Measurements from ENCODE around the gene SKA1.
"Not testable (repeated sequence)": the region's sequence is repeated elsewhere in the genome, so short reads cannot be mapped to it uniquely, and the experiment has no call there.

SKA1 gene

GRCh38 chr18:50396005-50396660 lies 21.3 kb downstream of the SKA1 start:
- DNase-seq = no peak

GRCh38 chr18:50397023-50397422 lies 22.2 kb downstream of the SKA1 start:
- DNase-seq = no peak

GRCh38 chr18:50398099-50398498 lies 23.3 kb downstream of the SKA1 start:
- no peak for DNase-seq

DNA sequence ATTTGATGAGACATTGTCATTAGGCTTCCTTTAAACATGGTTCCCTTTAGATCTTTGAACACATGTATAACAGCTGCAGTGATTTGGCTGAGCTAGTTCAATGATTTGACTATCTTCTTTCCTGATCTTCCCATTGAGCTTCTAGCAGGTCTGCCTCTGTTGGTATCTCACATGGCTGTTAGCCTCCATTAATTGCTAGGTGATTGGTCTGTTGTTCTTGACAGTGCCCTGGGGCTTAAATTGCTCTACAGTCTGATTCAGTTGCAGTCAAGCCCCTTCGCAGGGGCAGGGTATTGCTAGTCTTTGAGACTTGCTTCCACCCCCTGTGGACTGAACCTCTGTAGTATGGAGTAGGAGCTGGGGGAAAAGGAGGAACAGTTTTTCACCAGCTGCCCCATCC lies 24.1 kb downstream of the SKA1 start:
- no peak for DNase-seq

DNA sequence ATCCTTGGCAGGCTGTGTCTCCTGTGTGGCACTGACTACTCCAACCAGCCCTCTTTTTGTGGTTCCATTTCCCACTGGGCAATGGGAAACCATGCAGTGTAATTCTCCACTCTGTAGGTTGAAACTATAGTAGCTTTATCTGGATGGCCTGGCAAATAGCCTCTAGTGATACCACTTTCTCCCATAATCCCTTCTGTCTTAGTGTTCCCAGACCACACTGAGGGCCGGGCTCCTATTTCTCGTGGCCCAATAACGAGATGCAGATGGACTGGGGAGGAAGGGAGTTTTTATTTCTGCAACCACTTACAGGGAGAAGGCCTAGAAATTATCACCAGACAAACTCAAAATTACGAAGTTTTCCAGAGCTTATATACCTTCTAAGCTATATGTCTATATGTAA lies 24.7 kb downstream of the SKA1 start:
- no peak for DNase-seq

DNA sequence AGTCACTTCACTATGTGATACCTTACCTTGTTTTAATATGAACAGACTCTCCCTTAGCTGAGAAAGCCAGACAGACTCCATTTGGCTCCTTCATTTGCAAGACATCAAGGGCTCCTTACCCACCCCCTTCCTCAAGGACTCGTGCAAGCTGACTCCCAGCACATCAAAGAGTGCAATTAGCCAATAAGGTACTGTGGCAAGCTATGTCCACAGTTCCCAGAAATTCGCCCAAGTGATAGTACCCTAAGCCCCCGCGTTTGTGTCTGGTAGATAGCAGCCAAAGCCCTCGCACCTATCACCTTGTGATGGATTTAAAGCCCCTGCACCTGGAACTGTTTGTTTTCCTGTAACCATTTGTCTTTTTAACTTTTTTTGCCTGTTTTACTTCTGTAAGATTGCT lies 25.6 kb downstream of the SKA1 start:
- not testable (repeated sequence) for DNase-seq

- no peak for DNase-seq
These were observed 26.4 kb downstream of the SKA1 start for GRCh38 chr18:50401295-50401694.

- DNase-seq = peak; percentile 15
These were observed 27.0 kb downstream of the SKA1 start for GRCh38 chr18:50401888-50402287.

DNA sequence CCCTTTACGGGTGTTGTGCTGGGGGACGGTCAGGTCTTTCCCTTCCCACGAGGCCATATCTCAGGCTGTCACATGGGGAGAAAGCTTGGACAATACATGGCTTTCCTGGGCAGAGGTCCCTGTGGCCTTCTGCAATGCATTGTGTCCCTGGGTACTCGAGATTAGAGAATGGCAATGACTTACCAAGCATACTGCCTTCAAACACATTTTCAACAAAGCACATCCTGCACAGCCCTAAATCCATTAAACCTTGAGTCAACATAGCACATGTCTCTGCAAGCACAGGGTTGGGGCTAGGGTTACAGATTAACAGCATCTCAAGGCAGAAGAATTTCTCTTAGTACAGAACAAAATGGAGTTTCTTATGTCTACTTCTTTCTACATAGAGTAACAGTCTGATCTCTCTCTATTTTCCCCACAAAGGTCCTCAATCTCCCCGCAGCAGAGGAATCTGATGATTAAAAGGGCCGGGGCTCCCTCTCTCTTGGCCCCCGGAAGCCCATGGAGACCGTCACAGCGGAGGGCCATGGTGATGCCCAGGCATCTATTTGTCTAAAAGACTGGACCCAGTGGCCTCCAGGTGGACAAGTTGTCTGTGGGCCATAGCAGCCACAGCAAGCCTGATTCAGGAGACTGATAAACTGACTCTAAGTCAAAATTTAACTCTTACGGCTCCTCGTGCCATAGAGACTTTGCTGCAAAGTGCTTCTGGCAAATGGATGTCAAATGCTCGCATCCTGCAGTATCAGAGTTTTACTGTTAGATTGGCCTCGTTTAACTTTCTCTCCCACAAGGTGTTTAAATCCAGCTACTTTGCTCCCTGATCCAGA lies 30.1 kb downstream of the SKA1 start:
- DNase-seq = not testable (repeated sequence)

DNA sequence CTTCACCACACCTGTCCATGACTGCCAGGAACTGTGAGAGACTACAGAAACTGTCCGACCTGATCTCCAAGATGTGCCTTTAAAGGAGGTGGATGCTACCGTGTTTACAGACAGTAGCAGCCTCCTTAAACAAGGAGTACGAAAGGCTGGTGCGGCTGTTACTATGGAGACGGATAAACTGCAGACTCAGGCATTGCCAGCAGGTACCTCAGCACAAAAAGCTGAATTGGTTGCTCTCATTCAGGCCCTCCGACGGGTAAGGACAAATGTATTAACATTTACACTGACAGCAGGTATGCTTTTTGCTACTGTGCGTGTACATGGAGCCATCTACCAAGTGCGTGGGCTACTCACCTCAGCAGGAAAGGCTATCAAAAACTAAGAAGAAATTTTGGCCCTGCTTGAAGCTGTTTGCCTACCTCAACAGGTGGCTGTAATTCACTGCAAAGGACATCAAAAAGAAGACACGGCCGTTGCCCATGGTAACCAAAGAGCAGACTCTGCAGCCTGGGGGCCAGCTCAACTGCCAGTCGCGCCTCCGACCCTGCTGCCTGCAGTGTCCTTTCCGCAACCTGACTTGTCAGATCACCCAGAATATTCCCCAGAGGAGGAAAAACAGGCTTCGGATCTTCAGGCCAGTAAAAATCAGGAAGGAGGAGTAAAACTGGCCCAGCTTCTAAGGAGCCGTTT lies 30.9 kb downstream of the SKA1 start:
- DNase-seq = no peak

DNA sequence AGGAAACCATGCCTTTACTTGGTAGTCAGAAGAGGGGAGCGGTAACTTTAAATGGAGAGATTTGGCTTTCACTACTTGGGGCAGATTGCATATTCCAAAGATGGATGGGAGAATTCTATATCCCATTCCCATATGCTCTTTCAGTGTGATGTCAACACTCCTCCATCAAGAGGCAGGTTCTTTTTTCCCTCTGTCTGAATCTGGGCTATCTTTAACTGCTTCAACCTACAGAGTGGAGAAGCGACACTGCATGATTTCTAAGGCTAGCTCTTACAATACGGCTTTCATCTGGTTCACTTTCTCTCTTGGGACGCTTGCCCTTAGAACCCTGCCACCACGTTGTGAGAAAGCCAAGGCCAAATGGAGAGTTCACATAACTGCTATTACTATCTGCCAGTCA lies 34.4 kb downstream of the SKA1 start:
- no peak for DNase-seq

DNA sequence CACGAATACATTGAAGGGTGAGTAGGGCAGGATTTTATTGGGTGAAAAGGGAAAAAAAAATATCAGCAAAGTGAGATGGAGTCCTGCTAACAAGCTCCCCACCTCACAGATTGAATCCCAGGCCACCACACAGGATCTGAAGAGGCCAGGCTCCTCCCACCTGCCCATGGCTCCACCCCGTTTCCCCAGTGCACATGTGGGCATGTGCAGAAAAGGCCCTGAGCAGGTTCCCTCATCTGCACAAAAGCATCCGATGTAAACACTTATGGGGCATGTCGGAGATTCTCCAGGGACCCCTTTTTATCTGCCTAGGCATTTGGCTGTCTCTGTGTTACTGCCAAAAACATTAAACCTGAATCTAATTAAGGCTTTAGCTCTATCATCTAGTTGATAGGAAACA lies 35.2 kb downstream of the SKA1 start:
- DNase-seq = no peak

GRCh38 chr18:50410894-50411293 lies 36.0 kb downstream of the SKA1 start:
- DNase-seq = peak; percentile 9

DNA sequence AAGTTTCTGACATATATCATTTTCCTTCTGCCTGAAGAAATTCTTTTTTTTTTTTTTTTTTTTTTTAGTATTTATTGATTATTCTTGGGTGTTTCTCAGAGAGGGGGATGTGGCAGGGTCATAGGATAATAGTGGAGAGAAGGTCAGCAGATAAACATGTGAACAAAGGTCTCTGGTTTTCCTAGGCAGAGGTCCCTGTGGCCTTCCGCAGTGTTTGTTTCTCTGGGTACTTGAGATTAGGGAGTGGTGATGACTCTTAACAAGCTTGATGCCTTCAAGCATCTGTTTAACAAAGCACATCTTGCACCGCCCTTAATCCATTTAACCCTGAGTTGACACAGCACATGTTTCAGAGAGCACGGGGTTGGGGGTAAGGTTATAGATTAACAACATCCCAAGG lies 42.0 kb downstream of the SKA1 start:
- DNase-seq = not testable (repeated sequence)

GRCh38 chr18:50417705-50418104 lies 42.9 kb downstream of the SKA1 start:
- not testable (repeated sequence) for DNase-seq

DNA sequence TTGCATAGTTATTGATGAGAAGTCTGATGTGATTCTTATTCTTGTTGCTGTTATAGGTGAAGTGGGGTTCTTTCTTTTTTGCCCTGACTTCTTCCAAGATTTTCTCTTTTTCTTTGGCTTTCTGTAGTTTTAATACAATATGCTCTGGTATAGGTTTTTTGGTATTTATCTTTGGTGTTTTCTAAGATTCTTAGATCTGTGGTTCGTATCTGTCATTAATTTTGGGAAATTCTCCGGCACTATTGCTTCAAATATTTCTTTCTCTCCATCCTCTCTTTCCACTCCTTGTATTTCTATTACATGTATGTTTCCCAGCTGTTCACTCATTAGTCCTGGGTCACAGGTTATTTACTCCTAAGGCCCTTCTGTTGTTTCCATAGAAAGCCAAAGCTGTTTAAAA lies 43.8 kb downstream of the SKA1 start:
- no peak for DNase-seq

- no peak for DNase-seq
These were observed 47.5 kb downstream of the SKA1 start for GRCh38 chr18:50422286-50422898.

DNA sequence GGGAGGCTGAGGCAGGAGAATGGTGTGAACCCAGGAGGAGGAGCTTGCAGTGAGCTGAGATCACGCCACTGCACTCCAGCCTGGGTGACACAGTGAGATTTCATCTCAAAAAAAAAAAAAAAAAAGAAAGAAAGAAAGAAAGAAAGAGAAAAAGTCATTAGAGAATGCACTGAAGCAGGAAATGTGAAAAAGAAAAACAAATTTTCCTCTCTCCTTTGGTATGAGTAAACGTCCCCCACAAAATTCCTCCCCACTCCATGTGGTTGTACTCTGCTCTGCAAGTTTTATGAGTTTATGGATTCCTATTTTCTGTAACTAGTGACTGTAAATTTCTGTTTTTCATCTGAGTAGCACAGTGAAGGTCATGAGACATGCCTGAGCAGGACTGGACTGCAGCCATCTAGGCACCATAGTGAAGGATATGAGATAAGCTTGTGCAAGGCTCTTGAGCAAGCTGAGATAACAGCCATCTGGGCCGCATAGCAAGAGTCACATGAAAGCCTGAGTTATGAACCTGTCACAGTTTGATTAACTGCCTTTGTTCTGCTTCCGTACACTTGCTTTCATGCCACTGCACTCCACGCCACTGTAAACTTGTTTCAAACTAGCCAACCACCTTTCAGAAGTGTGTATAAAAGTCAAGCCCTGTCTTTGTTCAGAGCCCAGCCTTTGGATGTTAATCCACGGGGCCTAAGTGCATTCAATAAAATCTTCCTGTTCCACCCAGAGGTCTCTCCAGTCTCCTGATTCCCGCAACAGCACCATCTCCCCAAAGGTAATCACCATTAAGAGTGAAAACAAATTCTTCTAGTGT lies 50.2 kb downstream of the SKA1 start:
- DNase-seq = no peak

GRCh38 chr18:50427896-50428295 lies 53.0 kb downstream of the SKA1 start:
- DNase-seq = no peak

DNA sequence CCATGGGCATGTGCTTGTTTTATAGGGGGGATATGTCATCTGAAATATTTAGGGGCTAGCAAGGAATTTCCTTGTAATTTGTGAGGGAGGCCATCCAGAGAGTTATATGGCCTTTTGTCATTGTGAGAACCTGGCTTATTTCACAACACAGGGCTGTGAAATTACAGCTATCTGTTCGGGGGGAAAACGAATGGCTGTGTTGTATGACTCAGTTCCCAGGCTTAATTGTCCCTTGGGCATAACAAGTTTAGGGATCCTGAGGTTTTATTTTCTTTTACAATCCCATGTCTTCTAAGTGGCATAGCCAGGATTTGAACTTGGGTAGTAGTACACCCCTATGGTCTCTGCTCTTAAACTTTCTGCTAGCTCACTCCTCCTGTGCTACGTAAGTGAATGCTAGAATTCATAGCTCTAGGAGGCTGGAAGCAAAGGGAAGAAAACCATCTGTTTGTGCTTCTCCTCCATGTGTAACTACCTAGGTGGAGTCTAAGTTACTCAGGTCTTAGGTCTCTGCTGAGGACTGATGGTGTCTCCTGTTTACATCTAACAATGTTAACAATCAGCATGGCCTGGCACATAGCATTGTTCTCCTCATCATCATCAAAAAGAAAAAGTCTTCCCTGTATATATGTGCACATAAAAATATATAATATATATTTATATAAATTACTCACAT lies 53.8 kb downstream of the SKA1 start:
- no peak for DNase-seq

DNA sequence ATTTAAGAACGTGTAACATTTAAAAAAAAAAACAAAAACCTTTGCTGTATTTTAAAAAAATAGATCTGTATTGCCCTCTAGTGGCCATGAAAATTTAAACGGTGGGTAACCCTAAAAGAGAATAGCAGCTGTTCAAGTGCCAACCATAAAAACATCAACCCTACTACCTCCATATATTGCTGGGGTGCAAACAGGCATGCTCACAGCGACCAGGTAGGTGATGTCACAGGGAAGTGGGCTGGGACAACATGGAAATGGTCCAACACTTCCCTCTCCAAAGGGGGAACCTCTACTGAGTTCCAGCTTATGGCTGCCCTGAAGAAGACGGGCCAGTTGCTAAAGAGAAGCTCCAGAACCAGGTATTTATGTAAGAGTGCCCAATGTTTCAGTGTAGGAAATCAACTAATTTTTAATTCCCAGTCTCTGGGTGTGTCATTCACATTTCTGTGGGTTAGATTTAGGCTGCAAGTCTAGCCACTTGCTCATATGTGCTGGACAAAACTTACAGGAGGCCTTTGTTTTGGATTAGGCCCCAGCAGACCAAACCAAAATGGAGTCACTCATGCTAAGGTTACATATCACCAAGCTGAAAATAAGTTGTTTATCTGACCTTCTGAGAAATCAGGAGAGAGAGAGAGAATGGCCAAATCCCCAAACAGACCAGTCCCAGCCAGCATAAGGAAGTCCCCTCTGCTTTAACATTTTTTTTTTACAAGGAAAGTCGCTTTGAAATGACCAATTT lies 54.5 kb downstream of the SKA1 start:
- DNase-seq = peak; percentile 15

All from fibroblast of skin of back (primary cell).